Thyroid gland (tissue), 4 donors: ENCODE data around the gene ITPRIPL2.

ENCODE experiments used
- POLR2A ChIP-seq, 2 donors: fragments of 450-650 bp; IDR thresholded peaks; one replicate each; pipeline ENCODE4 v1.6.1; 2017; ENCODE audit warnings: antibody characterized with exemption in 2 of 2, mild to moderate bottlenecking in 2 of 2, moderate library complexity in 1 of 2
- TF ChIP-seq, protein P1 (sequence below), 6 experiments: fragments of 200-600 bp in 3 of 6; fragments of 450-650 bp in 3 of 6; sonication (generic) in 3 of 6; IDR thresholded peaks; one replicate each; pipeline ENCODE4 v1.5.1; 2016 to 2019; ENCODE audit warnings: antibody characterized with exemption in 6 of 6, mild to moderate bottlenecking in 2 of 6, inconsistent platforms in 1 of 6, moderate library complexity in 1 of 6

DNA sequence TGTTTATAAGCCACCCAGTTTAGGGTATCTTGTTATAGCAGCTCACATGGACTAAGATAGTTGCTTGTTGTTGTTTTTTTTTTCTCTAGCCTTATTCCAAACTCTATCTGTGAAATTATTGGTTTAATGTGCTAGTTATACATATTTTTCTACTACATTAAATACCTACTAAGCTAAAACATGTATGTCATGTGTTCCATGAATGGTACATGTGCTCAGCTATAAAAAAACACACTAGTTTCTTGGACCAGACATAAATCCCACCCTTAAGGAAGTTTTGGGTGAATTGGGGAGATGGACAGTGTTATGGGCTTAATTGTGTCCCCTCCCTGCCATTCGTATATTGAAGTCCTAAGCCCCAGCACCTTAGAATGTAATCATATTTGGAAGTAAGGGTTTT lies 19.8 kb downstream of the ITPRIPL2 start:
- TF ChIP-seq, protein P1, sequence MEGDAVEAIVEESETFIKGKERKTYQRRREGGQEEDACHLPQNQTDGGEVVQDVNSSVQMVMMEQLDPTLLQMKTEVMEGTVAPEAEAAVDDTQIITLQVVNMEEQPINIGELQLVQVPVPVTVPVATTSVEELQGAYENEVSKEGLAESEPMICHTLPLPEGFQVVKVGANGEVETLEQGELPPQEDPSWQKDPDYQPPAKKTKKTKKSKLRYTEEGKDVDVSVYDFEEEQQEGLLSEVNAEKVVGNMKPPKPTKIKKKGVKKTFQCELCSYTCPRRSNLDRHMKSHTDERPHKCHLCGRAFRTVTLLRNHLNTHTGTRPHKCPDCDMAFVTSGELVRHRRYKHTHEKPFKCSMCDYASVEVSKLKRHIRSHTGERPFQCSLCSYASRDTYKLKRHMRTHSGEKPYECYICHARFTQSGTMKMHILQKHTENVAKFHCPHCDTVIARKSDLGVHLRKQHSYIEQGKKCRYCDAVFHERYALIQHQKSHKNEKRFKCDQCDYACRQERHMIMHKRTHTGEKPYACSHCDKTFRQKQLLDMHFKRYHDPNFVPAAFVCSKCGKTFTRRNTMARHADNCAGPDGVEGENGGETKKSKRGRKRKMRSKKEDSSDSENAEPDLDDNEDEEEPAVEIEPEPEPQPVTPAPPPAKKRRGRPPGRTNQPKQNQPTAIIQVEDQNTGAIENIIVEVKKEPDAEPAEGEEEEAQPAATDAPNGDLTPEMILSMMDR (IDR thresholded peaks at IDR 0.05), result no peak
- TF ChIP-seq POLR2A (IDR thresholded peaks at IDR 0.05), result no peak
